NCI-H2029 treated with DMSO at 0.1 percent for 48 hours (cell line): ENCODE data around the gene DLL3.

Source experiments
- DNase-seq: peaks from one replicate; lab custom pipeline; 2025; lab: John Stamatoyannopoulos, UW

The DLL3 gene

DNA sequence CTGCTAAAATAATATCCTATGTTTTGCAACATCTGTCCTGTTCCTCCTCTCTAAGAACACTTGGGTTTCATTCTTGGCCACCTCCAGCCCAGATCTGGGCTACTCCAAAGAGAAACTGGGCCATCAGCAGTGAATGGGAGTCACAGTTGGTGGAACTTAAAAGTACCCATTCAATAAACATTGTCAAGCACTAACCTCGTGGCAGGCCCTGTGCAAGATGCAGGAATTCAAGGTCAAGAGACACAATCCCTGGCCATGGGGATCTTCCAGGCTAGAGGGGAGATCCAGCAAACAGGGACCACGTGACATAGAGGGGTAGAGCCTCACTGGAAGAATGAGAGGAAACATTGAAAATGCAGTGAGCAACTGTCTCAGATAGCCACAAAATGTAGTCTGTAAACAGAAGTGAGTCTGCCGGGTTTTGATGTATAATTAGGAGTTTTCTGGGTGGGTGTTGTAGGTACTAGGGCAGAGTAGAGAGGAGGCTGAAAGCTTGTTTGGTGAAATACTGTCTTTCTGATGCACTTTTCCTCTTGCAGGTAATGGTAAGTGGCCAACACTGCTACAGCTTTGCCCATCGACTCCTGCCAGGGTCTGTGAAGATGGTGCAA, 56.1 kb downstream of the DLL3 start:
- no peak for DNase-seq

DNA sequence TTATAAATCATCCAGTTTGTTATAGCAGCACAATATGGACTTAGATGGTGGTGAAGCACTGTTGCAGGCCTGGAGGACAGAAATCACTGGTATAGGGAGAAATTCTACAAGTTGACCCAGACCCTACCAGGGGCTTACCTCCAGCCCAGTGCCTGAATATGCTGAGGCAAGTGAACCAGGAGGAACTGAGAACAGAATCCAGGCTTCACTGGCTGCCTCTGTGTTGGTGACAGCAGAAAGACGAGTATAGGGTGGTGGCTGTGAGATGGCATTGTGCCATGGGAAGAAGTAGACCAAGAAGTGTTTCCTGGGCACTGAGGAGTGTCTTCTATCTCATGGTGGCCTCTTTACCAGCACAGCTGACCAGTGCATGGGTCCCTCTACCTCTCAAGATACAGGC, 57.1 kb downstream of the DLL3 start:
- DNase-seq: no peak
